ENCODE measurements around the gene RSPH6A.

Gene RSPH6A

GRCh38 chr19:45834970-45835369 is 19.9 kb upstream of the RSPH6A start:
- TF ChIP-seq CTCF (IDR thresholded peaks at IDR 0.05) = no peak

- no peak for TF ChIP-seq CTCF (IDR thresholded peaks at IDR 0.05)
These were observed 13.8 kb upstream of the RSPH6A start for GRCh38 chr19:45828945-45829344.

GRCh38 chr19:45828523-45828922 is 13.4 kb upstream of the RSPH6A start:
- no peak for TF ChIP-seq CTCF (IDR thresholded peaks at IDR 0.05)

GRCh38 chr19:45827459-45828093 is 12.5 kb upstream of the RSPH6A start:
- no peak for TF ChIP-seq CTCF (IDR thresholded peaks at IDR 0.05)

GRCh38 chr19:45826934-45827333 is 11.8 kb upstream of the RSPH6A start:
- TF ChIP-seq CTCF (IDR thresholded peaks at IDR 0.05) = no peak

- TF ChIP-seq CTCF (IDR thresholded peaks at IDR 0.05) = no peak
These were observed 11.1 kb upstream of the RSPH6A start for GRCh38 chr19:45825917-45826893.

- TF ChIP-seq CTCF (IDR thresholded peaks at IDR 0.05) = no peak
These were observed 10.1 kb upstream of the RSPH6A start for GRCh38 chr19:45825263-45825605.
